Trophoblast cell (in vitro differentiated cells and primary cell): ENCODE data around the gene ZBTB37.

Experiments
- DNase-seq, 2 donors: peaks; one replicate each; pipeline ENCODE4 v3.0.0-alpha.2; 2016
- H2AFZ ChIP-seq: 2 replicates; pipeline ENCODE4 v1.6.1; 2013; ENCODE audit warnings: low read length, moderate library complexity, mild to moderate bottlenecking; ENCODE audit not compliant: insufficient read depth, poor library complexity
- H2AK5ac ChIP-seq: 2 replicates; pipeline ENCODE4 v1.6.1; 2013; ENCODE audit warnings: mild to moderate bottlenecking, low read length
- H2BK120ac ChIP-seq: 2 replicates; pipeline ENCODE4 v1.6.1; 2013; ENCODE audit warnings: low read length, mild to moderate bottlenecking, moderate library complexity; ENCODE audit not compliant: insufficient read depth, poor library complexity
- H2BK12ac ChIP-seq: 2 replicates; pipeline ENCODE4 v1.6.1; 2013; ENCODE audit warnings: mild to moderate bottlenecking, low read length, moderate library complexity
- H2BK5ac ChIP-seq: 2 replicates; pipeline ENCODE4 v1.6.1; 2013; ENCODE audit warnings: low read length, low read depth, moderate library complexity, mild to moderate bottlenecking; ENCODE audit not compliant: poor library complexity
- H3K14ac ChIP-seq: 2 replicates; pipeline ENCODE4 v1.6.1; 2013; ENCODE audit warnings: mild to moderate bottlenecking, low read length
- H3K18ac ChIP-seq: 2 replicates; pipeline ENCODE4 v1.6.1; 2013; ENCODE audit warnings: mild to moderate bottlenecking, low read length
- H3K23ac ChIP-seq: 2 replicates; pipeline ENCODE4 v1.6.1; 2013; ENCODE audit warnings: low read length
- H3K27ac ChIP-seq: 2 replicates; pipeline ENCODE4 v1.5.1; 2013; ENCODE audit warnings: low read depth, mild to moderate bottlenecking, inconsistent platforms, low read length, moderate library complexity
- H3K27me3 ChIP-seq: 2 replicates; pipeline ENCODE4 v1.6.1; 2013; ENCODE audit warnings: inconsistent platforms, mild to moderate bottlenecking, low read length, moderate library complexity; ENCODE audit not compliant: insufficient read depth
- H3K36me3 ChIP-seq, 2 experiments: 1 replicate in 1 of 2; 2 replicates in 1 of 2; pipeline ENCODE4 v1.6.1; 2013; ENCODE audit warnings: low read length in 2 of 2, mild to moderate bottlenecking in 2 of 2, moderate library complexity in 1 of 2; ENCODE audit not compliant: insufficient read depth in 2 of 2, control insufficient read depth in 1 of 2
- H3K4ac ChIP-seq: 2 replicates; pipeline ENCODE4 v1.6.1; 2013; ENCODE audit warnings: low read depth, mild to moderate bottlenecking, low read length, moderate library complexity
- H3K4me1 ChIP-seq, 2 experiments: 1 replicate in 1 of 2; 2 replicates in 1 of 2; pipeline ENCODE4 v1.6.1; 2013; ENCODE audit warnings: low read length in 2 of 2, mild to moderate bottlenecking in 2 of 2, moderate library complexity in 1 of 2; ENCODE audit not compliant: insufficient read depth in 2 of 2, control insufficient read depth in 1 of 2
- H3K4me2 ChIP-seq: 2 replicates; pipeline ENCODE4 v1.6.1; 2013; ENCODE audit warnings: inconsistent platforms, mild to moderate bottlenecking, low read length, moderate library complexity
- H3K4me3 ChIP-seq: 2 replicates; pipeline ENCODE4 v1.5.1; 2013; ENCODE audit warnings: mild to moderate bottlenecking, low read depth, low read length, inconsistent platforms
- H3K79me1 ChIP-seq: one replicate; pipeline ENCODE4 v1.6.1; 2013; ENCODE audit warnings: low read length
- H3K79me2 ChIP-seq: 2 replicates; pipeline ENCODE4 v1.6.1; 2013; ENCODE audit warnings: low read length, mild to moderate bottlenecking; ENCODE audit not compliant: control insufficient read depth, insufficient read depth, poor library complexity
- H3K9ac ChIP-seq: 2 replicates; pipeline ENCODE4 v1.6.1; 2013; ENCODE audit warnings: mild to moderate bottlenecking, low read length
- H3K9me3 ChIP-seq: 2 replicates; pipeline ENCODE4 v1.6.1; 2013; ENCODE audit warnings: low read depth, mild to moderate bottlenecking, control low read depth, inconsistent platforms, low read length; ENCODE audit not compliant: insufficient read depth
- H4K12ac ChIP-seq: 2 replicates; pipeline ENCODE4 v1.6.1; 2013; ENCODE audit warnings: low read depth, mild to moderate bottlenecking, low read length, moderate library complexity
- H4K8ac ChIP-seq: 2 replicates; pipeline ENCODE4 v1.6.1; 2013; ENCODE audit warnings: low read depth, mild to moderate bottlenecking, low read length, moderate library complexity
- H4K91ac ChIP-seq: one replicate; pipeline ENCODE4 v1.6.1; 2013; ENCODE audit warnings: low read depth, mild to moderate bottlenecking, low read length, moderate library complexity
- WGBS: extraction: QIAGEN DNeasy Blood & Tissue Kit; methylation state at CpG from one replicate; pipeline ENCODE4 v1.1.7; 2013; ENCODE audit warnings: missing lambda C conversion rate; ENCODE audit not compliant: insufficient read length, insufficient coverage; ENCODE audit errors: extremely low coverage; 5-methylcytosine and 5-hydroxymethylcytosine counted together

Gene ZBTB37

GRCh38 chr1:173853074-173853473 is 15.1 kb upstream of the ZBTB37 start:
- H3K27ac ChIP-seq: peak overlapping the region; percentile 74
- H3K23ac ChIP-seq: no peak overlapping the region
- H3K9me3 ChIP-seq: no peaks in the 10 kb centered on the region
- H3K18ac ChIP-seq: no peak overlapping the region
- DNase-seq: no peak
- H2BK5ac ChIP-seq: no peak overlapping the region
- no peak overlapping the region for H2BK120ac ChIP-seq
- no peaks in the 10 kb centered on the region for H3K79me2 ChIP-seq
- H3K4me3 ChIP-seq: no peak overlapping the region
- no peak overlapping the region for H3K14ac ChIP-seq
- no peak overlapping the region for H3K4me2 ChIP-seq
- no peak overlapping the region for H2AFZ ChIP-seq
- H4K12ac ChIP-seq: no peak overlapping the region
- no peak overlapping the region for H2AK5ac ChIP-seq
- H2BK12ac ChIP-seq: no peak overlapping the region
- no peaks in the 10 kb centered on the region for H3K27me3 ChIP-seq
- H3K4me1 ChIP-seq: peaks cover 2 to 7% of the 10 kb centered on the region in 2 experiments
- H3K9ac ChIP-seq: no peak overlapping the region
- H4K91ac ChIP-seq: no peak overlapping the region
- H3K79me1 ChIP-seq: no peaks in the 10 kb centered on the region
- peaks cover 2 to 19% of the 10 kb centered on the region in 2 experiments for H3K36me3 ChIP-seq
- no CpG with 5 or more reads among the region's 5 CpGs for WGBS
- no peak overlapping the region for H3K4ac ChIP-seq
- H4K8ac ChIP-seq: peak overlapping the region; percentile 75

GRCh38 chr1:173856014-173856413 is 12.2 kb upstream of the ZBTB37 start:
- Histone ChIP-seq H3K79me2 (no peaks in the 10 kb centered on the region), H4K12ac (no peak overlapping the region), H2AK5ac (no peak overlapping the region), H2BK120ac (no peak overlapping the region), H2BK5ac (no peak overlapping the region), H3K36me3 (peaks cover 2 to 15% of the 10 kb centered on the region in 2 experiments), H3K4ac (no peak overlapping the region), H3K9ac (no peak overlapping the region), H4K8ac (no peak overlapping the region), H4K91ac (no peak overlapping the region), H3K23ac (no peak overlapping the region), H3K9me3 (no peaks in the 10 kb centered on the region), H3K18ac (no peak overlapping the region), H3K27ac (no peak overlapping the region), H3K4me2 (no peak overlapping the region), H3K4me3 (no peak overlapping the region), H3K79me1 (no peaks in the 10 kb centered on the region), H2BK12ac (no peak overlapping the region), H3K14ac (no peak overlapping the region), H3K4me1 (peaks cover 2 to 7% of the 10 kb centered on the region in 2 experiments), H3K27me3 (no peaks in the 10 kb centered on the region), H2AFZ (no peak overlapping the region)
- DNase-seq: no peak
- WGBS: no CpG with 5 or more reads among the region's 1 CpG

DNA sequence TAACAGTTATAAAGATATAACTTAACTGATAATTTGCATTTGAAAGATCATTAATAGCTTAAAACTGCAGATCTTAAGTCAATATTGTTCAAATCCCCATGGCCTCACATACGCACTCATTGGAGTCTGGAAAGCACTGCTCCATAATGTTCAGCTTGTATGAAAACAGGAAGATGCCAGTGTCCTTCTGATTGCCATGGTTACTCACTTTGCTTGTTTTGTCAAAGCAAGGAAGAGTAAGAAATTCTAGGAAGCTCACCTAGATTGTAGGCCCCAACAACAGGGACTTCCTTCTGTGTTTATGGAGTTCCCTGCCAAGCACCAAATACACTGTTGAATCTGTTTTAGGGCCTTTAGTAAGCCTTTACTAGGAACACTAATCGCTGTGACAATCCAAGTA is 11.3 kb upstream of the ZBTB37 start:
- no peaks in the 10 kb centered on the region for H3K79me2 ChIP-seq

DNA sequence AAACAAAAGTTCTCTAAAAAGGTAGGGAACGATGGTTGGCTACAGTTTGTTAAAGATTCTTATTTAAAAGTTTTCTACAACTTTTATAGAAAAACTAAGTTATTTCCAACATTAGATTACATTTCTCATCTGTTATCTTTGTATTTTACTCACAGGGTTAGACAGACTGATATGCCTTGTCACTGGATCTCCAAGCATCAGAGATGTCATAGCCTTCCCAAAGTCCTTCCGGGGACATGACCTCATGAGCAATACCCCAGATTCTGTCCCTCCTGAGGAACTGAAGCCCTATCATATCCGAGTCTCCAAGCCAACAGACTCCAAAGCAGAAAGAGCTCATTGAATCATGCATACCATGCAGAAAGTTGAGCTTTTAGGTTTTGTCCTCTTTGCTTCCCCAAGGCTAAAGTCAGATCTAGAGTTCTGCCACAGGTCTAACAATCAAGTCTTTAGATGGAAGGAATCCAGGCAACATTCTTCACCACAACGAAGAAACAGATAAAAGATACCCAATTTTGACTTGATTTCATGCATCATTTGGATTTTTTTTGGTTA is 10.7 kb upstream of the ZBTB37 start:
- Histone ChIP-seq H3K27ac (no peak overlapping the region), H3K27me3 (no peaks in the 10 kb centered on the region), H4K12ac (no peak overlapping the region), H4K91ac (no peak overlapping the region), H3K9me3 (no peaks in the 10 kb centered on the region), H3K18ac (no peak overlapping the region), H4K8ac (no peak overlapping the region), H2BK12ac (no peak overlapping the region), H3K4me1 (peaks cover 2 to 7% of the 10 kb centered on the region in 2 experiments), H3K36me3 (peaks cover 2 to 13% of the 10 kb centered on the region in 2 experiments), H2AK5ac (no peak overlapping the region), H2BK5ac (no peak overlapping the region), H3K23ac (no peak overlapping the region), H3K14ac (no peak overlapping the region), H2BK120ac (no peak overlapping the region), H3K4me3 (no peak overlapping the region), H2AFZ (no peak overlapping the region), H3K4me2 (no peak overlapping the region), H3K79me1 (no peaks in the 10 kb centered on the region), H3K9ac (no peak overlapping the region), H3K4ac (no peak overlapping the region), H3K79me2 (no peaks in the 10 kb centered on the region)
- no CpG with 5 or more reads among the region's 4 CpGs for whole genome bisulfite sequencing
- peak in 1 of 2 donors; percentile 52 for DNase-seq

More for the DNA sequence above, 11.3 kb upstream of the ZBTB37 start:
- no peak overlapping the region for H4K12ac ChIP-seq
- no peaks in the 10 kb centered on the region for H3K79me1 ChIP-seq
- no peak overlapping the region for H4K91ac ChIP-seq
- peaks cover 2 to 7% of the 10 kb centered on the region in 2 experiments for H3K4me1 ChIP-seq
- H2AK5ac ChIP-seq: no peak overlapping the region
- H3K18ac ChIP-seq: no peak overlapping the region
- H3K36me3 ChIP-seq: peaks cover 0 to 13% of the 10 kb centered on the region in 2 experiments
- no peak overlapping the region for H4K8ac ChIP-seq
- H3K4me2 ChIP-seq: no peak overlapping the region
- H2BK12ac ChIP-seq: no peak overlapping the region
- no peak overlapping the region for H3K4me3 ChIP-seq
- H3K9me3 ChIP-seq: no peaks in the 10 kb centered on the region
- H2BK120ac ChIP-seq: no peak overlapping the region
- no peaks in the 10 kb centered on the region for H3K27me3 ChIP-seq
- no peak overlapping the region for H3K14ac ChIP-seq
- H2AFZ ChIP-seq: no peak overlapping the region
- H3K23ac ChIP-seq: no peak overlapping the region
- no peak overlapping the region for H3K4ac ChIP-seq
- no CpG with 5 or more reads among the region's 2 CpGs for WGBS
- no peak for DNase-seq
- H2BK5ac ChIP-seq: no peak overlapping the region
- H3K27ac ChIP-seq: no peak overlapping the region
- no peak overlapping the region for H3K9ac ChIP-seq
